ENCODE data around the gene RPS6KB2. TPM values are rescaled to one million over a fixed set of nuclear protein-coding genes. Genes with fewer than 3 reads are reported as not detected.

RPS6KB2 gene
- total RNA-seq, 1 experiment from 2014 or later: 54.1 TPM

DNA sequence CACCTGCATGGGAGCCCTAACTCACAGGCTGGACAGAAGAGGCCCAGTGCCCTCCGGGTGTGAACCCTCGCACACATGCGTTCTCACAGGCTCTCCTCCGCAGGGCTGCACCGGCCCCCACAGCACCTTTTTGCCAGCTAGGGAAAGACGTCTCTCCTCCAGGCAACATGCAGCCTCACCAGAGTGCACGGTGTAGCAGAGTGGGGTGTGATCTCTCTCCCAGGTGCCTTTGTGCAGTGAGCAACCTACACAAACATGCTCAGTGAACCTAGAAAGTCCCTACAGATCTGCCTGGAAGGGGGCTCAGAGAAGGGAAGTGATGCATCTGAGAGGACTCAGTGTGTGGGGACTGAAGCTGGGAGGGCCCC, 16.5 kb upstream of the RPS6KB2 start:
- Histone ChIP-seq H3K9me2 (ENCODE audit: insufficient read depth) (no peaks in the 10 kb centered on the region), H3K4me2 (ENCODE audit: low read length) (no peak overlapping the region), H2AFZ (ENCODE audit: low read depth, low read length, poor library complexity, severe bottlenecking) (no peak overlapping the region), H3K79me2 (ENCODE audit: insufficient read depth, low read length) (no peaks in the 10 kb centered on the region), H3K4me3 (replicated peaks in 1 of 2; ENCODE audit: low read depth in 1 of 2, low read length in 2 of 2) (no peak overlapping the region), H3K36me3 (ENCODE audit: control insufficient read depth in 1 of 2, insufficient read depth in 2 of 2, low read length in 2 of 2) (no peaks in the 10 kb centered on the region), H3K4me1 (ENCODE audit: control insufficient read depth in 1 of 2, insufficient read depth in 2 of 2, low read length in 2 of 2) (peaks cover 12 to 27% of the 10 kb centered on the region in 2 experiments; a peak in 3 of 4 replicates), H3K9ac (ENCODE audit: low read length) (no peak overlapping the region), H3K27ac (ENCODE audit: low read depth, low read length) (no peak overlapping the region), H3K27me3 (ENCODE audit: insufficient read depth, low read length) (no peaks in the 10 kb centered on the region), H4K20me1 (ENCODE audit: insufficient read depth) (no peaks in the 10 kb centered on the region), H3K9me3 (ENCODE audit: control insufficient read depth in 1 of 2, insufficient read depth in 1 of 2, low read depth in 1 of 2, low read length in 2 of 2) (no peaks in the 10 kb centered on the region)
- ATAC-seq: no peak
- no TSS peak for BruUV-seq (replicated peaks)
- intact Hi-C loops (cut with micrococcal nuclease): no loop called here
- no peak for TF ChIP-seq CEBPB (IDR thresholded peaks at IDR 0.05; ENCODE audit: low read depth)
- no peak for TF ChIP-seq TCF7L2 (IDR thresholded peaks at IDR 0.05; ENCODE audit: borderline replicate concordance, extremely low read depth, insufficient read depth, insufficient read length)
- TF ChIP-seq, protein P1, sequence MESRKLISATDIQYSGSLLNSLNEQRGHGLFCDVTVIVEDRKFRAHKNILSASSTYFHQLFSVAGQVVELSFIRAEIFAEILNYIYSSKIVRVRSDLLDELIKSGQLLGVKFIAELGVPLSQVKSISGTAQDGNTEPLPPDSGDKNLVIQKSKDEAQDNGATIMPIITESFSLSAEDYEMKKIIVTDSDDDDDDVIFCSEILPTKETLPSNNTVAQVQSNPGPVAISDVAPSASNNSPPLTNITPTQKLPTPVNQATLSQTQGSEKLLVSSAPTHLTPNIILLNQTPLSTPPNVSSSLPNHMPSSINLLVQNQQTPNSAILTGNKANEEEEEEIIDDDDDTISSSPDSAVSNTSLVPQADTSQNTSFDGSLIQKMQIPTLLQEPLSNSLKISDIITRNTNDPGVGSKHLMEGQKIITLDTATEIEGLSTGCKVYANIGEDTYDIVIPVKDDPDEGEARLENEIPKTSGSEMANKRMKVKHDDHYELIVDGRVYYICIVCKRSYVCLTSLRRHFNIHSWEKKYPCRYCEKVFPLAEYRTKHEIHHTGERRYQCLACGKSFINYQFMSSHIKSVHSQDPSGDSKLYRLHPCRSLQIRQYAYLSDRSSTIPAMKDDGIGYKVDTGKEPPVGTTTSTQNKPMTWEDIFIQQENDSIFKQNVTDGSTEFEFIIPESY (IDR thresholded peaks at IDR 0.05; ENCODE audit: extremely low read depth, insufficient replicate concordance, low read length): no peak
- TF ChIP-seq ZFX (IDR thresholded peaks at IDR 0.05): no peak
- no peak for TF ChIP-seq EGR1 (IDR thresholded peaks at IDR 0.05; ENCODE audit: low read depth)
- ChIA-PET CTCF (no interaction called here), POLR2A (no interaction called here), RAD21 (ENCODE audit: low non-redundant PET in 1 of 2, low total read pairs in 2 of 2, uncharacterized antibody in 2 of 2, unreplicated experiment in 2 of 2) (no interaction called here)
- DNase-seq (ENCODE audit: low read depth, low spot score): no peak

DNA sequence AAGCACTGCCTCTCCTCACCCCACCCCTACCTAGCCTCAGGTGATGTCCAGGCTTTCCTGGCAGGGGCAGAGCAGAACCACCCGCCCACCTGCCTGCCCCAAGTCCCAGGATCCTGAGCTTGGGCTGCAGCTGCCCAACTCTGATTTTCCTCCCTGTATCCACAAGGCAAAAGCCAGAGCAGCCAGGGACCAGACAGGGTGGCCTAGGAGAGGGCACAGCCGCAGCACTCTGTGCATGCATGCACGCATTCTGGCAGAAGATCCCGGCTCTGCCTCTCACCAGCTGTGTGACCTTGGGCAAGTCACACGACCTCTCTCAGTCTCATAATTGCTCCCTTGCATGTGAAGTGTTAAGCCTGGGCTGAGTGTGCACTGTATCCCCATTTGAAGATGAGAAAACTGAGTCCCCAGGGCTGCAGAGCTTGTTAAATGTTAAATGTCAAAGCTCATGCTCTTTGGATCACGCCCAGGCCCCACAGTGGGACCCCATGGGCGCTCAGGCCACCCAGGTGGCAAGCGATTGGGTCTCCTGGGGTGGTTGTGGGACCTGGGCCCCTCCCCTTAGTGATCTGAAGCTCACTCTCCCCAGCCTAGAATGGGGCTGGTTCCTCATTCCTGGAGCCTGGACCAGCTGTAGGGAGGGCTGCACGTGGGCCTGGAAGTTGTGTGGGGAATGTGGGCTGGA, 15.7 kb upstream of the RPS6KB2 start:
- intact Hi-C loops (cut with micrococcal nuclease): no loop called here
- no peaks in the 10 kb centered on the region for H3K9me2 ChIP-seq (ENCODE audit: insufficient read depth)
- CTCF ChIA-PET: interaction anchor here (1.1 kb wide), 1 partner anchor 11 kb away, joined by 3 read pairs; the partner anchor contains the start of gene PPP1CA
- no peak overlapping the region for H3K4me3 ChIP-seq (replicated peaks in 1 of 2; ENCODE audit: low read depth in 1 of 2, low read length in 2 of 2)
- H4K20me1 ChIP-seq (ENCODE audit: insufficient read depth): no peaks in the 10 kb centered on the region
- H3K79me2 ChIP-seq (ENCODE audit: insufficient read depth, low read length): no peaks in the 10 kb centered on the region
- no peak overlapping the region for H3K9ac ChIP-seq (ENCODE audit: low read length)
- no peaks in the 10 kb centered on the region for H3K36me3 ChIP-seq (ENCODE audit: control insufficient read depth in 1 of 2, insufficient read depth in 2 of 2, low read length in 2 of 2)
- H2AFZ ChIP-seq (ENCODE audit: low read depth, low read length, poor library complexity, severe bottlenecking): no peak overlapping the region
- H3K4me1 ChIP-seq (ENCODE audit: control insufficient read depth in 1 of 2, insufficient read depth in 2 of 2, low read length in 2 of 2): peaks cover 14 to 31% of the 10 kb centered on the region in 2 experiments; a peak in 3 of 4 replicates
- POLR2A ChIA-PET: interaction anchor here (1.9 kb wide), 1 partner anchor 11 kb away, joined by 5 read pairs; the partner anchor contains the start of gene PPP1CA
- H3K27ac ChIP-seq (ENCODE audit: low read depth, low read length): no peak overlapping the region
- H3K4me2 ChIP-seq (ENCODE audit: low read length): no peak overlapping the region
- no peak for DNase-seq (ENCODE audit: low read depth, low spot score)
- no peaks in the 10 kb centered on the region for H3K9me3 ChIP-seq (ENCODE audit: control insufficient read depth in 1 of 2, insufficient read depth in 1 of 2, low read depth in 1 of 2, low read length in 2 of 2)
- no peak for ATAC-seq
- no peaks in the 10 kb centered on the region for H3K27me3 ChIP-seq (ENCODE audit: insufficient read depth, low read length)
- no TSS peak for BruUV-seq (replicated peaks)
- RAD21 ChIA-PET (ENCODE audit: low non-redundant PET in 1 of 2, low total read pairs in 2 of 2, uncharacterized antibody in 2 of 2, unreplicated experiment in 2 of 2): interaction anchor here in 1 of 2 experiments (1.4 kb wide), 1 partner anchor 11 kb away, joined by 4 read pairs; the partner anchor contains the start of gene PPP1CA
- TF ChIP-seq TCF7L2 (IDR thresholded peaks at IDR 0.05; ENCODE audit: borderline replicate concordance, extremely low read depth, insufficient read depth, insufficient read length) (no peak), POLR2AphosphoS5 (IDR thresholded peaks at IDR 0.05; ENCODE audit: low read depth, low read length) (no peak), EGR1 (IDR thresholded peaks at IDR 0.05; ENCODE audit: low read depth) (no peak), FOSL1 (IDR thresholded peaks at IDR 0.05; ENCODE audit: low read depth) (no peak), SP1 (IDR thresholded peaks at IDR 0.05; ENCODE audit: low read depth) (no peak), ZNF274 (IDR thresholded peaks at IDR 0.05; ENCODE audit: low read depth, low read length) (no peak), JUND (IDR thresholded peaks at IDR 0.05) (no peak), ELF1 (IDR thresholded peaks at IDR 0.05; ENCODE audit: borderline replicate concordance, low read depth) (no peak), ZFX (IDR thresholded peaks at IDR 0.05) (no peak), CBX3 (IDR thresholded peaks at IDR 0.05; ENCODE audit: low read depth) (no peak)
- TF ChIP-seq, protein P1 (IDR thresholded peaks at IDR 0.05; ENCODE audit: extremely low read depth, insufficient replicate concordance, low read length): no peak
- TF ChIP-seq, protein P2, sequence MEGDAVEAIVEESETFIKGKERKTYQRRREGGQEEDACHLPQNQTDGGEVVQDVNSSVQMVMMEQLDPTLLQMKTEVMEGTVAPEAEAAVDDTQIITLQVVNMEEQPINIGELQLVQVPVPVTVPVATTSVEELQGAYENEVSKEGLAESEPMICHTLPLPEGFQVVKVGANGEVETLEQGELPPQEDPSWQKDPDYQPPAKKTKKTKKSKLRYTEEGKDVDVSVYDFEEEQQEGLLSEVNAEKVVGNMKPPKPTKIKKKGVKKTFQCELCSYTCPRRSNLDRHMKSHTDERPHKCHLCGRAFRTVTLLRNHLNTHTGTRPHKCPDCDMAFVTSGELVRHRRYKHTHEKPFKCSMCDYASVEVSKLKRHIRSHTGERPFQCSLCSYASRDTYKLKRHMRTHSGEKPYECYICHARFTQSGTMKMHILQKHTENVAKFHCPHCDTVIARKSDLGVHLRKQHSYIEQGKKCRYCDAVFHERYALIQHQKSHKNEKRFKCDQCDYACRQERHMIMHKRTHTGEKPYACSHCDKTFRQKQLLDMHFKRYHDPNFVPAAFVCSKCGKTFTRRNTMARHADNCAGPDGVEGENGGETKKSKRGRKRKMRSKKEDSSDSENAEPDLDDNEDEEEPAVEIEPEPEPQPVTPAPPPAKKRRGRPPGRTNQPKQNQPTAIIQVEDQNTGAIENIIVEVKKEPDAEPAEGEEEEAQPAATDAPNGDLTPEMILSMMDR (IDR thresholded peaks at IDR 0.05 in 2 of 3, conservative IDR thresholded peaks at IDR 0.05 in 1 of 3; ENCODE audit: borderline replicate concordance in 1 of 3, insufficient read depth in 1 of 3, low read depth in 2 of 3, low read length in 2 of 3): no peak
